B cell (primary cell): Measurements from ENCODE around the gene KIDINS220. TPM values are rescaled to one million over a fixed set of nuclear protein-coding genes. Genes with fewer than 3 reads are reported as not detected.

Source experiments
- ATAC-seq: fragments of 200-7000 bp; cut with Tn5 transposase; one replicate; pipeline ENCODE4 v1.10.0; 2021; ENCODE audit warnings: low read depth, mild to moderate bottlenecking, moderate number of reproducible peaks, moderate library complexity
- CTCF ChIA-PET: fragments of 350-600 bp; sonication (Branson Sonifier 250); formaldehyde crosslinking; loops from one replicate; lab custom pipeline; 2021; ENCODE audit warnings: antibody characterized with exemption, inconsistent platforms; lab: Charles Lee
- POLR2A ChIA-PET: fragments of 350-600 bp; sonication (Branson Sonifier 250); formaldehyde crosslinking; loops from one replicate; lab custom pipeline; 2021; ENCODE audit warnings: antibody characterized with exemption; lab: Charles Lee
- DNase-seq: peaks from one replicate; pipeline ENCODE4 v3.0.0; 2013
- H2AFZ ChIP-seq: 2 replicates; pipeline ENCODE4 v1.6.1; 2012; ENCODE audit warnings: mild to moderate bottlenecking, low read depth, low read length; ENCODE audit not compliant: insufficient read depth, poor library complexity, severe bottlenecking
- H3K27ac ChIP-seq, 2 donors: 1 replicate in 1 of 2; 2 replicates in 1 of 2; pipeline ENCODE4 v1.5.1; 2012 to 2013; ENCODE audit warnings: low read length in 2 of 2, mild to moderate bottlenecking in 2 of 2, moderate library complexity in 1 of 2
- H3K27me3 ChIP-seq, 4 experiments: fragments of 200-600 bp in 1 of 4; sonication (generic) in 1 of 4; replicated peaks in 1 of 4; 1 replicate in 2 of 4; 2 replicates in 2 of 4; pipeline versions ENCODE4 v1.6.1 to v1.7.0; 2013 to 2016; ENCODE audit warnings: low read length in 3 of 4, mild to moderate bottlenecking in 2 of 4, mixed read lengths in 1 of 4, moderate library complexity in 1 of 4; ENCODE audit not compliant: insufficient read depth in 4 of 4, control insufficient read depth in 3 of 4; ENCODE audit errors: control extremely low read depth in 1 of 4
- H3K36me3 ChIP-seq, 2 experiments: replicated peaks in 1 of 2; 1 replicate in 1 of 2; 2 replicates in 1 of 2; pipeline versions ENCODE4 v1.6.1 to v1.7.1; 2013; ENCODE audit warnings: low read length in 1 of 2; ENCODE audit not compliant: insufficient read depth in 2 of 2, control insufficient read depth in 1 of 2; ENCODE audit errors: control extremely low read depth in 1 of 2, extremely low read depth in 1 of 2
- H3K4me1 ChIP-seq, 2 donors: fragments of 200-600 bp in 1 of 2; sonication (generic) in 1 of 2; 1 replicate in 1 of 2; 2 replicates in 1 of 2; pipeline versions ENCODE4 v1.5.1 to v1.6.1; 2013 to 2017; ENCODE audit warnings: low read length in 2 of 2; ENCODE audit not compliant: control insufficient read depth in 2 of 2, insufficient read depth in 2 of 2
- H3K4me2 ChIP-seq: replicated peaks from 2 replicates; pipeline ENCODE3; 2012; ENCODE audit warnings: mild to moderate bottlenecking, low read depth, low read length; ENCODE audit not compliant: poor library complexity, severe bottlenecking
- H3K4me3 ChIP-seq, 5 experiments: fragments of 200-600 bp in 1 of 5; sonication (generic) in 1 of 5; 1 replicate in 3 of 5; 2 replicates in 2 of 5; pipeline versions ENCODE4 v1.5.1 to v1.7.0; 2011 to 2016; ENCODE audit warnings: low read length in 4 of 5, mild to moderate bottlenecking in 4 of 5, low read depth in 2 of 5, control low read depth in 1 of 5, moderate library complexity in 1 of 5; ENCODE audit not compliant: insufficient read depth in 1 of 5; ENCODE audit errors: control extremely low read depth in 1 of 5, extremely low read depth in 1 of 5
- H3K79me2 ChIP-seq: fragments of 200-600 bp; sonication (generic); one replicate; pipeline ENCODE4 v1.6.0; 2016; ENCODE audit warnings: low read length; ENCODE audit not compliant: control insufficient read depth, insufficient read depth
- H3K9ac ChIP-seq: fragments of 200-600 bp; sonication (generic); 2 replicates; pipeline ENCODE4 v1.6.1; 2017; ENCODE audit warnings: mild to moderate bottlenecking, low read length, moderate library complexity
- H3K9me3 ChIP-seq, 3 donors: one replicate each; pipeline versions ENCODE4 v1.6.1 to v1.7.1; 2013; ENCODE audit warnings: low read length in 2 of 3; ENCODE audit not compliant: control insufficient read depth in 2 of 3, insufficient read depth in 1 of 3; ENCODE audit errors: control extremely low read depth in 1 of 3
- H4K20me1 ChIP-seq: 2 replicates; pipeline ENCODE4 v1.6.0; 2012; ENCODE audit warnings: mild to moderate bottlenecking, low read length; ENCODE audit not compliant: insufficient read depth, control insufficient read depth, poor library complexity, severe bottlenecking
- H3K27ac Mint-ChIP-seq: one replicate; pipeline ENCODE4 v1.8.0; 2021; ENCODE audit warnings: mixed read lengths
- H3K27me3 Mint-ChIP-seq: one replicate; pipeline ENCODE4 v1.8.0; 2021; ENCODE audit warnings: mixed read lengths
- H3K4me1 Mint-ChIP-seq: one replicate; pipeline ENCODE4 v1.8.0; 2021; ENCODE audit warnings: mixed read lengths
- H3K4me3 Mint-ChIP-seq: one replicate; pipeline ENCODE4 v1.8.0; 2021; ENCODE audit warnings: mixed read lengths
- H3K9me3 Mint-ChIP-seq: one replicate; pipeline ENCODE4 v1.8.0; 2022; ENCODE audit warnings: mixed read lengths; ENCODE audit not compliant: insufficient read depth
- EZH2 ChIP-seq: IDR thresholded peaks from 2 replicates; pipeline ENCODE4 v1.6.1; 2012; ENCODE audit warnings: borderline replicate concordance, low read depth, mild to moderate bottlenecking, moderate library complexity, low read length; ENCODE audit not compliant: insufficient read depth, poor library complexity, severe bottlenecking
- WGBS: methylation state at CpG from one replicate; pipeline ENCODE4 v1.1.5; 2013; ENCODE audit warnings: missing lambda C conversion rate; ENCODE audit not compliant: insufficient coverage; 5-methylcytosine and 5-hydroxymethylcytosine counted together
- intact Hi-C: fragments of 100-400 bp; cut with micrococcal nuclease; formaldehyde crosslinking; loops from one replicate; pipeline ENCODE4 v1.10.0; 2022
- polyA plus RNA-seq: library from polyadenylated mRNA; depleted of rRNA; stranded (reverse); fragments of >200 nt; gene quantifications from 2 replicates; pipeline ENCODE4 v1.2.3, GENCODE V29; 2012
- total RNA-seq, 2 donors: library from RNA; stranded (reverse); fragments of 120-200 nt in 1 of 2; gene quantifications; 1 replicate in 1 of 2; 2 replicates in 1 of 2; pipeline versions ENCODE4 v1.2.3 to v1.2.4, GENCODE V29; 2013 to 2022
- TF ChIP-seq, protein P1 (sequence below): fragments of 200-600 bp; IDR thresholded peaks from one replicate; pipeline ENCODE4 v1.8.0; 2022; ENCODE audit warnings: antibody characterized with exemption, mild to moderate bottlenecking

Gene KIDINS220
- total and polyA plus RNA-seq, 2 donors (not counting 1 experiment from before 2014, with no cell fraction given), result 12.5 to 36.6 TPM

DNA sequence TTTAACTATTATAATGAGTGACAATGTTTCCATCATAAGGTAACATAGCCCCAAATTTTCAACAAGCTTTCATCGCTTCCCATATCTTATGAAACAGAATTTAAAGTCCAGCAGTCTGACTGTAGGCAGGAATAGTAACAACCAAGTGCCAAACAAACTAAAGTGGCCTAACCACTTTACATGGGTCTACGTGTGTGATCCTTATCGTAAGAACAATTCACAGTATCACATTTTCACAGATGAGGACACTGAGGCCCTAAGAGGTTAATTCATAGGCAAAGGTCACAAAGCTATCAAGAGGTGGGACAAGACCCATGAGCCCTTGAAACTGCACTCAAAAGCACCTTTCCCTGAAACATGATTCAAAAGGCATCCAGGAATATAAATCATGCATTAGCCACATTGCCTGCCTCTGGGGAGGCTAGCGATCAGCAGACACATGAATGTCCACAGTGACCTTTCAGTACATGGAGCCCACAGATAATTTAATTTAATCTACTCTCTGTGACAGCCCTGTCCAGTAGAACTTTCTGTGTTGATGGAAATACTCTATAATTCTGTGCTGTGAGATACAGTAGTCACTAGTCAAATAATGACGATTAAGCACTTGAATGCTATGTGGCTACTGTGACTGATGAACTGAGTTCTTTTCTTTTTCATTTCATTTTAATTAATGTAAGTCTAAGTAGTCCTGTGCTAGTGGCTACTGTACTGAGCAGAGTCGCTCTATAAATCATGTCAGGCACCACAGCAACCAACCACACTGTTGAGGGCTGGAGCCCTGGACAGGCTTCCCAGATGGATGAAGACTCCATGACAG lies 30.3 kb downstream of the KIDINS220 start:
- intact Hi-C loops, result no loop called here
- H3K27ac Mint-ChIP-seq, result no peak overlapping the region
- Histone ChIP-seq H3K79me2 (no peaks in the 10 kb centered on the region), H3K36me3 (peaks cover 2 to 70% of the 10 kb centered on the region in 2 experiments), H3K9ac (no peak overlapping the region), H3K9me3 (no peaks in the 10 kb centered on the region), H3K4me1 (no peaks in the 10 kb centered on the region), H2AFZ (no peak overlapping the region), H3K4me3 (no peak overlapping the region), H3K27ac (no peak overlapping the region), H3K27me3 (no peaks in the 10 kb centered on the region), H3K4me2 (no peak overlapping the region), H4K20me1 (no peaks in the 10 kb centered on the region)
- H3K4me1 Mint-ChIP-seq, result no peaks in the 10 kb centered on the region
- TF ChIP-seq, protein P1, sequence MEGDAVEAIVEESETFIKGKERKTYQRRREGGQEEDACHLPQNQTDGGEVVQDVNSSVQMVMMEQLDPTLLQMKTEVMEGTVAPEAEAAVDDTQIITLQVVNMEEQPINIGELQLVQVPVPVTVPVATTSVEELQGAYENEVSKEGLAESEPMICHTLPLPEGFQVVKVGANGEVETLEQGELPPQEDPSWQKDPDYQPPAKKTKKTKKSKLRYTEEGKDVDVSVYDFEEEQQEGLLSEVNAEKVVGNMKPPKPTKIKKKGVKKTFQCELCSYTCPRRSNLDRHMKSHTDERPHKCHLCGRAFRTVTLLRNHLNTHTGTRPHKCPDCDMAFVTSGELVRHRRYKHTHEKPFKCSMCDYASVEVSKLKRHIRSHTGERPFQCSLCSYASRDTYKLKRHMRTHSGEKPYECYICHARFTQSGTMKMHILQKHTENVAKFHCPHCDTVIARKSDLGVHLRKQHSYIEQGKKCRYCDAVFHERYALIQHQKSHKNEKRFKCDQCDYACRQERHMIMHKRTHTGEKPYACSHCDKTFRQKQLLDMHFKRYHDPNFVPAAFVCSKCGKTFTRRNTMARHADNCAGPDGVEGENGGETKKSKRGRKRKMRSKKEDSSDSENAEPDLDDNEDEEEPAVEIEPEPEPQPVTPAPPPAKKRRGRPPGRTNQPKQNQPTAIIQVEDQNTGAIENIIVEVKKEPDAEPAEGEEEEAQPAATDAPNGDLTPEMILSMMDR, result no peak
- no peak for TF ChIP-seq EZH2
- no peak overlapping the region for H3K4me3 Mint-ChIP-seq
- H3K9me3 Mint-ChIP-seq, result no peaks in the 10 kb centered on the region
- CTCF ChIA-PET, result no interaction called here
- DNase-seq, result no peak
- WGBS, result 100% methylated on average over 3 of the region's 6 CpGs
- H3K27me3 Mint-ChIP-seq, result no peaks in the 10 kb centered on the region
- POLR2A ChIA-PET, result no interaction called here
- ATAC-seq, result no peak
